Large intestine (tissue), 3 donors: ENCODE measurements around the gene C9orf50. TPM values are rescaled to one million over a fixed set of nuclear protein-coding genes. Genes with fewer than 3 reads are reported as not detected.
A peak's percentile ranks its signal among the peaks of the same experiment; 100 is the strongest.

Experiments used
- DNase-seq, 2 donors: peaks; one replicate each; pipeline versions ENCODE4 v3.0.0 to v3.0.0-alpha.2; 2013
- H3K27ac ChIP-seq: one replicate; pipeline ENCODE4 v1.5.1; 2013; ENCODE audit warnings: low read length
- H3K27me3 ChIP-seq: 2 replicates; pipeline ENCODE4 v1.6.1; 2013; ENCODE audit warnings: low read length; ENCODE audit not compliant: control insufficient read depth, insufficient read depth
- H3K36me3 ChIP-seq: 2 replicates; pipeline ENCODE4 v1.6.1; 2013; ENCODE audit warnings: low read length; ENCODE audit not compliant: control insufficient read depth, insufficient read depth
- H3K4me1 ChIP-seq: one replicate; pipeline ENCODE4 v1.6.1; 2013; ENCODE audit warnings: low read length; ENCODE audit not compliant: control insufficient read depth, insufficient read depth
- H3K4me3 ChIP-seq: one replicate; pipeline ENCODE4 v1.5.1; 2013; ENCODE audit warnings: low read length
- H3K9me3 ChIP-seq: one replicate; pipeline ENCODE4 v1.6.1; 2013; ENCODE audit warnings: mild to moderate bottlenecking, low read depth, low read length, moderate library complexity; ENCODE audit not compliant: control insufficient read depth
- WGBS: methylation state at CpG from one replicate; pipeline ENCODE4 v1.1.5; 2013; ENCODE audit warnings: low lambda C conversion rate; ENCODE audit not compliant: insufficient coverage; 5-methylcytosine and 5-hydroxymethylcytosine counted together
- polyA plus RNA-seq: library from polyadenylated mRNA; unstranded; fragments of 120-200 nt; gene quantifications from one replicate; pipeline ENCODE4 v1.2.1, GENCODE V29; 2013

Gene C9orf50
- polyA plus RNA-seq, 1 donor, result 0.33 TPM

GRCh38 chr9:129587487-129588262, 33.2 kb downstream of the C9orf50 start:
- H3K27me3 ChIP-seq, result no peaks in the 10 kb centered on the region
- no peaks in the 10 kb centered on the region for H3K36me3 ChIP-seq
- WGBS, result 90% methylated on average over 2 of the region's 23 CpGs
- no peak overlapping the region for H3K4me3 ChIP-seq
- H3K4me1 ChIP-seq, result peaks cover 9% of the 10 kb centered on the region
- no peak for DNase-seq
- no peak overlapping the region for H3K27ac ChIP-seq
- no peaks in the 10 kb centered on the region for H3K9me3 ChIP-seq

GRCh38 chr9:129586685-129587084, 34.2 kb downstream of the C9orf50 start:
- Histone ChIP-seq H3K4me1 (peaks cover 9% of the 10 kb centered on the region), H3K27ac (no peak overlapping the region), H3K27me3 (no peaks in the 10 kb centered on the region), H3K36me3 (no peaks in the 10 kb centered on the region), H3K4me3 (no peak overlapping the region), H3K9me3 (no peaks in the 10 kb centered on the region)
- no CpG with 5 or more reads among the region's 8 CpGs for WGBS
- no peak for DNase-seq

- H3K9me3 ChIP-seq, result no peaks in the 10 kb centered on the region
- DNase-seq, result no peak
- no peaks in the 10 kb centered on the region for H3K27me3 ChIP-seq
- H3K27ac ChIP-seq, result no peak overlapping the region
- no peaks in the 10 kb centered on the region for H3K36me3 ChIP-seq
- peaks cover 9% of the 10 kb centered on the region for H3K4me1 ChIP-seq
- no peak overlapping the region for H3K4me3 ChIP-seq
- no CpG with 5 or more reads among the region's 1 CpG for WGBS
These were observed 34.7 kb downstream of the C9orf50 start for GRCh38 chr9:129586245-129586644.

- no CpG with 5 or more reads among the region's 1 CpG for WGBS
- Histone ChIP-seq H3K9me3 (no peaks in the 10 kb centered on the region), H3K4me3 (no peak overlapping the region), H3K27ac (no peak overlapping the region), H3K27me3 (no peaks in the 10 kb centered on the region), H3K36me3 (no peaks in the 10 kb centered on the region), H3K4me1 (peaks cover 9% of the 10 kb centered on the region)
- DNase-seq, result no peak
These were observed 35.5 kb downstream of the C9orf50 start for GRCh38 chr9:129585352-129585751.

GRCh38 chr9:129584136-129584535, 36.8 kb downstream of the C9orf50 start:
- no peaks in the 10 kb centered on the region for H3K9me3 ChIP-seq
- H3K36me3 ChIP-seq, result no peaks in the 10 kb centered on the region
- H3K27me3 ChIP-seq, result no peaks in the 10 kb centered on the region
- DNase-seq, result peak in 1 of 2 donors; percentile 70
- H3K4me3 ChIP-seq, result no peak overlapping the region
- no peak overlapping the region for H3K27ac ChIP-seq
- WGBS, result no CpG with 5 or more reads among the region's 1 CpG
- peaks cover 16% of the 10 kb centered on the region for H3K4me1 ChIP-seq

GRCh38 chr9:129583308-129584038, 37.4 kb downstream of the C9orf50 start:
- Histone ChIP-seq H3K4me3 (no peak overlapping the region), H3K9me3 (no peaks in the 10 kb centered on the region), H3K27me3 (no peaks in the 10 kb centered on the region), H3K27ac (no peak overlapping the region), H3K36me3 (no peaks in the 10 kb centered on the region), H3K4me1 (peaks cover 16% of the 10 kb centered on the region)
- peak in 1 of 2 donors; percentile 65 for DNase-seq
- 42% methylated on average over 2 of the region's 10 CpGs for WGBS

GRCh38 chr9:129582855-129583254, 38.0 kb downstream of the C9orf50 start:
- Histone ChIP-seq H3K27ac (no peak overlapping the region), H3K4me1 (peaks cover 16% of the 10 kb centered on the region), H3K9me3 (no peaks in the 10 kb centered on the region), H3K4me3 (no peak overlapping the region), H3K36me3 (no peaks in the 10 kb centered on the region), H3K27me3 (no peaks in the 10 kb centered on the region)
- no peak for DNase-seq
- WGBS, result 100% methylated on average over 1 of the region's 3 CpGs

- H3K27me3 ChIP-seq, result no peaks in the 10 kb centered on the region
- no peak overlapping the region for H3K4me3 ChIP-seq
- DNase-seq, result no peak
- H3K27ac ChIP-seq, result no peak overlapping the region
- WGBS, result no CpG with 5 or more reads among the region's 4 CpGs
- peaks cover 16% of the 10 kb centered on the region for H3K4me1 ChIP-seq
- peaks cover 3% of the 10 kb centered on the region for H3K9me3 ChIP-seq
- no peaks in the 10 kb centered on the region for H3K36me3 ChIP-seq
These were observed 39.3 kb downstream of the C9orf50 start for GRCh38 chr9:129581505-129582189.

GRCh38 chr9:129580211-129580915, 40.5 kb downstream of the C9orf50 start:
- Histone ChIP-seq H3K9me3 (peaks cover 5% of the 10 kb centered on the region), H3K4me1 (peaks cover 16% of the 10 kb centered on the region), H3K27me3 (no peaks in the 10 kb centered on the region), H3K4me3 (no peak overlapping the region), H3K36me3 (no peaks in the 10 kb centered on the region), H3K27ac (no peak overlapping the region)
- peak in 1 of 2 donors; percentile 68 for DNase-seq
- WGBS, result 100% methylated on average over 1 of the region's 11 CpGs

GRCh38 chr9:129579294-129579693, 41.6 kb downstream of the C9orf50 start:
- peaks cover 5% of the 10 kb centered on the region for H3K9me3 ChIP-seq
- no CpG with 5 or more reads among the region's 3 CpGs for WGBS
- DNase-seq, result no peak
- peaks cover 14% of the 10 kb centered on the region for H3K4me1 ChIP-seq
- no peak overlapping the region for H3K27ac ChIP-seq
- H3K36me3 ChIP-seq, result no peaks in the 10 kb centered on the region
- H3K27me3 ChIP-seq, result no peaks in the 10 kb centered on the region
- no peak overlapping the region for H3K4me3 ChIP-seq
